ENCODE data around the gene ABCC2. TPM values are rescaled to one million over a fixed set of nuclear protein-coding genes. Genes with fewer than 3 reads are reported as not detected.
A peak's percentile ranks its signal among the peaks of the same experiment; 100 is the strongest.
"Not testable (repeated sequence)": the region's sequence is repeated elsewhere in the genome, so short reads cannot be mapped to it uniquely, and the experiment has no call there.

The ABCC2 gene
- total RNA-seq, 3 donors from 2014 or later = 1.3 to 1.5 (median 1.3) TPM

GRCh38 chr10:99808270-99808669 lies 25.8 kb downstream of the ABCC2 start:
- ATAC-seq = no peak
- H3K4me3 Mint-ChIP-seq = no peak overlapping the region
- peaks cover 7% of the 10 kb centered on the region for H3K36me3 Mint-ChIP-seq (ENCODE audit: insufficient read depth)
- no peak for DNase-seq
- H3K27me3 Mint-ChIP-seq (ENCODE audit: low read depth) = no peaks in the 10 kb centered on the region
- H3K4me1 Mint-ChIP-seq (ENCODE audit: low read depth) = no peaks in the 10 kb centered on the region
- no peaks in the 10 kb centered on the region for H3K9me3 Mint-ChIP-seq

- Mint-ChIP-seq H3K4me3 (no peak overlapping the region), H3K9me3 (no peaks in the 10 kb centered on the region), H3K36me3 (ENCODE audit: insufficient read depth) (peaks cover 7% of the 10 kb centered on the region), H3K27me3 (ENCODE audit: low read depth) (no peaks in the 10 kb centered on the region), H3K4me1 (ENCODE audit: low read depth) (no peaks in the 10 kb centered on the region)
- DNase-seq (no peak), ATAC-seq (no peak)
These were observed 27.0 kb downstream of the ABCC2 start for GRCh38 chr10:99809481-99809880.

- H3K36me3 Mint-ChIP-seq (ENCODE audit: insufficient read depth) = peaks cover 7% of the 10 kb centered on the region
- no peak for DNase-seq
- H3K4me3 Mint-ChIP-seq = no peak overlapping the region
- no peaks in the 10 kb centered on the region for H3K9me3 Mint-ChIP-seq
- no peaks in the 10 kb centered on the region for H3K27me3 Mint-ChIP-seq (ENCODE audit: low read depth)
- ATAC-seq = no peak
- no peaks in the 10 kb centered on the region for H3K4me1 Mint-ChIP-seq (ENCODE audit: low read depth)
These were observed 27.6 kb downstream of the ABCC2 start for GRCh38 chr10:99809931-99810615.

GRCh38 chr10:99812177-99812576 lies 29.7 kb downstream of the ABCC2 start:
- H3K36me3 Mint-ChIP-seq (ENCODE audit: insufficient read depth) = peaks cover 5% of the 10 kb centered on the region
- H3K4me1 Mint-ChIP-seq (ENCODE audit: low read depth) = no peaks in the 10 kb centered on the region
- H3K27me3 Mint-ChIP-seq (ENCODE audit: low read depth) = no peaks in the 10 kb centered on the region
- DNase-seq (no peak), ATAC-seq (no peak)
- H3K4me3 Mint-ChIP-seq = no peak overlapping the region
- no peaks in the 10 kb centered on the region for H3K9me3 Mint-ChIP-seq

GRCh38 chr10:99814143-99814542 lies 31.7 kb downstream of the ABCC2 start:
- H3K36me3 Mint-ChIP-seq (ENCODE audit: insufficient read depth) = peaks cover 6% of the 10 kb centered on the region
- ATAC-seq = no peak
- H3K9me3 Mint-ChIP-seq = no peaks in the 10 kb centered on the region
- no peak for DNase-seq
- no peaks in the 10 kb centered on the region for H3K27me3 Mint-ChIP-seq (ENCODE audit: low read depth)
- H3K4me3 Mint-ChIP-seq = no peak overlapping the region
- no peaks in the 10 kb centered on the region for H3K4me1 Mint-ChIP-seq (ENCODE audit: low read depth)

GRCh38 chr10:99815621-99816020 lies 33.2 kb downstream of the ABCC2 start:
- no peak for DNase-seq
- no peak overlapping the region for H3K4me3 Mint-ChIP-seq
- H3K4me1 Mint-ChIP-seq (ENCODE audit: low read depth) = no peaks in the 10 kb centered on the region
- H3K9me3 Mint-ChIP-seq = no peaks in the 10 kb centered on the region
- no peaks in the 10 kb centered on the region for H3K27me3 Mint-ChIP-seq (ENCODE audit: low read depth)
- H3K36me3 Mint-ChIP-seq (ENCODE audit: insufficient read depth) = peaks cover 10% of the 10 kb centered on the region
- no peak for ATAC-seq

GRCh38 chr10:99827936-99828335 lies 45.5 kb downstream of the ABCC2 start:
- no peaks in the 10 kb centered on the region for H3K27me3 Mint-ChIP-seq (ENCODE audit: low read depth)
- H3K4me3 Mint-ChIP-seq = no peak overlapping the region
- no peak for DNase-seq
- ATAC-seq = no peak
- H3K36me3 Mint-ChIP-seq (ENCODE audit: insufficient read depth) = peaks cover 13% of the 10 kb centered on the region
- peaks cover 11% of the 10 kb centered on the region for H3K9me3 Mint-ChIP-seq
- peaks cover 2% of the 10 kb centered on the region for H3K4me1 Mint-ChIP-seq (ENCODE audit: low read depth)

- DNase-seq (no peak), ATAC-seq (no peak)
- H3K9me3 Mint-ChIP-seq = peaks cover 11% of the 10 kb centered on the region
These were observed 46.0 kb downstream of the ABCC2 start for GRCh38 chr10:99828464-99828863.

GRCh38 chr10:99832439-99832838 lies 50.0 kb downstream of the ABCC2 start:
- Mint-ChIP-seq H3K4me1 (ENCODE audit: low read depth) (peaks cover 2% of the 10 kb centered on the region), H3K9me3 (peaks cover 11% of the 10 kb centered on the region), H3K27me3 (ENCODE audit: low read depth) (no peaks in the 10 kb centered on the region), H3K36me3 (ENCODE audit: insufficient read depth) (peaks cover 21% of the 10 kb centered on the region), H3K4me3 (no peak overlapping the region)
- DNase-seq (no peak), ATAC-seq (no peak)

More at GRCh38 chr10:99828464-99828863, 46.0 kb downstream of the ABCC2 start:
- no peaks in the 10 kb centered on the region for H3K27me3 Mint-ChIP-seq (ENCODE audit: low read depth)
- H3K4me3 Mint-ChIP-seq = no peak overlapping the region
- peaks cover 13% of the 10 kb centered on the region for H3K36me3 Mint-ChIP-seq (ENCODE audit: insufficient read depth)
- H3K4me1 Mint-ChIP-seq (ENCODE audit: low read depth) = peaks cover 2% of the 10 kb centered on the region

- no peak for DNase-seq
These were observed 52.0 kb downstream of the ABCC2 start for GRCh38 chr10:99834410-99834809.

GRCh38 chr10:99835947-99836346 lies 53.5 kb downstream of the ABCC2 start:
- H3K27me3 Mint-ChIP-seq (ENCODE audit: low read depth) = no peaks in the 10 kb centered on the region
- H3K9me3 Mint-ChIP-seq = no peaks in the 10 kb centered on the region
- peaks cover 10% of the 10 kb centered on the region for H3K36me3 Mint-ChIP-seq (ENCODE audit: insufficient read depth)
- DNase-seq (no peak), ATAC-seq (no peak)
- H3K4me1 Mint-ChIP-seq (ENCODE audit: low read depth) = no peaks in the 10 kb centered on the region
- H3K4me3 Mint-ChIP-seq = no peak overlapping the region

More at GRCh38 chr10:99834410-99834809, 52.0 kb downstream of the ABCC2 start:
- Mint-ChIP-seq H3K36me3 (ENCODE audit: insufficient read depth) (peaks cover 17% of the 10 kb centered on the region), H3K4me1 (ENCODE audit: low read depth) (no peaks in the 10 kb centered on the region), H3K27me3 (ENCODE audit: low read depth) (no peaks in the 10 kb centered on the region), H3K4me3 (no peak overlapping the region), H3K9me3 (no peaks in the 10 kb centered on the region)
- peak; percentile 66 to 69 for ATAC-seq

- no peak for DNase-seq
- H3K9me3 Mint-ChIP-seq = no peaks in the 10 kb centered on the region
- H3K27me3 Mint-ChIP-seq (ENCODE audit: low read depth) = no peaks in the 10 kb centered on the region
- no peak overlapping the region for H3K4me3 Mint-ChIP-seq
- peaks cover 8% of the 10 kb centered on the region for H3K36me3 Mint-ChIP-seq (ENCODE audit: insufficient read depth)
- no peak for ATAC-seq
- H3K4me1 Mint-ChIP-seq (ENCODE audit: low read depth) = no peaks in the 10 kb centered on the region
These were observed 54.3 kb downstream of the ABCC2 start for GRCh38 chr10:99836711-99837110.

GRCh38 chr10:99840859-99841258 lies 58.4 kb downstream of the ABCC2 start:
- H3K27me3 Mint-ChIP-seq (ENCODE audit: low read depth); H3K4me1 Mint-ChIP-seq (ENCODE audit: low read depth); DNase-seq; ATAC-seq; H3K36me3 Mint-ChIP-seq (ENCODE audit: insufficient read depth); H3K4me3 Mint-ChIP-seq; H3K9me3 Mint-ChIP-seq: not testable (repeated sequence)

GRCh38 chr10:99841746-99842145 lies 59.3 kb downstream of the ABCC2 start:
- Mint-ChIP-seq H3K9me3 (no peaks in the 10 kb centered on the region), H3K4me1 (ENCODE audit: low read depth) (peaks cover 4% of the 10 kb centered on the region), H3K4me3 (no peak overlapping the region), H3K36me3 (ENCODE audit: insufficient read depth) (no peaks in the 10 kb centered on the region), H3K27me3 (ENCODE audit: low read depth) (no peaks in the 10 kb centered on the region)
- no peak for DNase-seq
- no peak for ATAC-seq

GRCh38 chr10:99843310-99843709 lies 60.9 kb downstream of the ABCC2 start:
- no peak overlapping the region for H3K4me3 Mint-ChIP-seq
- no peaks in the 10 kb centered on the region for H3K27me3 Mint-ChIP-seq (ENCODE audit: low read depth)
- no peak for DNase-seq
- peaks cover 4% of the 10 kb centered on the region for H3K4me1 Mint-ChIP-seq (ENCODE audit: low read depth)
- no peaks in the 10 kb centered on the region for H3K9me3 Mint-ChIP-seq
- ATAC-seq = no peak
- H3K36me3 Mint-ChIP-seq (ENCODE audit: insufficient read depth) = no peaks in the 10 kb centered on the region
